ENCODE data around the gene HSD11B2.

HSD11B2 gene

GRCh38 chr16:67482233-67482924, 51.5 kb downstream of the HSD11B2 start:
- TF ChIP-seq CTCF (IDR thresholded peaks at IDR 0.05; ENCODE audit: control insufficient read depth, extremely low read depth, insufficient read depth) = no peak
- H3K4me3 ChIP-seq (ENCODE audit: low read depth, low read length) = no peak overlapping the region; the same call in 1 of the 2 replicates
- no peak for DNase-seq (ENCODE audit: low read depth)

- no peak for TF ChIP-seq CTCF (IDR thresholded peaks at IDR 0.05; ENCODE audit: control insufficient read depth, extremely low read depth, insufficient read depth)
- H3K4me3 ChIP-seq (ENCODE audit: low read depth, low read length) = no peak within 1 kb of the TSS
- DNase-seq (ENCODE audit: low read depth) = no peak
Measured at GRCh38 chr16:67483150-67483549, 52.2 kb downstream of the HSD11B2 start, which contains the start of gene AGRP. Gene AGRP, minus strand, starts transcription at chr16:67483547. Its CDS starts 149 bp downstream, at chr16:67483398.

- no peak for TF ChIP-seq CTCF (IDR thresholded peaks at IDR 0.05; ENCODE audit: control insufficient read depth, extremely low read depth, insufficient read depth)
- H3K4me3 ChIP-seq (ENCODE audit: low read depth, low read length) = no peak overlapping the region
- no peak for DNase-seq (ENCODE audit: low read depth)
Measured at GRCh38 chr16:67483731-67484525, 53.0 kb downstream of the HSD11B2 start.

- DNase-seq (ENCODE audit: low read depth) = no peak
- no peak for TF ChIP-seq CTCF (IDR thresholded peaks at IDR 0.05; ENCODE audit: control insufficient read depth, extremely low read depth, insufficient read depth)
- H3K4me3 ChIP-seq (ENCODE audit: low read depth, low read length) = no peak overlapping the region
Measured at GRCh38 chr16:67486805-67487204, 55.9 kb downstream of the HSD11B2 start.

Measured in LNCaP clone FGC (cell line).